ENCODE measurements around the gene BBX. TPM values are rescaled to one million over a fixed set of nuclear protein-coding genes. Genes with fewer than 3 reads are reported as not detected.

Gene BBX
- total and polyA plus RNA-seq, 4 donors, result 4.7 to 25.1 (median 20.5) TPM

- 65% methylated on average over 11 of the region's 11 CpGs for WGBS
- no peak for DNase-seq (ENCODE audit: low spot score)
- no peaks in the 10 kb centered on the region for H3K36me3 ChIP-seq (ENCODE audit: control insufficient read depth in 4 of 4, insufficient read depth in 3 of 4, low read depth in 1 of 4, low read length in 3 of 4)
- H3K9me3 ChIP-seq (ENCODE audit: control insufficient read depth in 4 of 4, low read length in 3 of 4), result no peaks in the 10 kb centered on the region
- H3K27ac ChIP-seq (ENCODE audit: low read depth in 1 of 2, low read length in 2 of 2), result no peak overlapping the region
- H3K27me3 ChIP-seq (ENCODE audit: control insufficient read depth in 4 of 4, insufficient read depth in 4 of 4, low read length in 3 of 4), result no peaks in the 10 kb centered on the region
- no peak overlapping the region for H3K4me3 ChIP-seq (ENCODE audit: low read depth in 1 of 3, low read length in 3 of 3)
- H3K4me1 ChIP-seq (ENCODE audit: control insufficient read depth in 4 of 4, insufficient read depth in 4 of 4, low read length in 3 of 4), result peaks cover 0 to 3% (median 2%) of the 10 kb centered on the region in 4 donors
- H3K9ac ChIP-seq (ENCODE audit: low read depth in 1 of 2, low read length in 2 of 2), result no peak overlapping the region
- TF ChIP-seq YY1 (IDR thresholded peaks at IDR 0.05), result no peak
Measured at GRCh38 chr3:107845380-107846278, 322.9 kb downstream of the BBX start.

- no peak overlapping the region for H3K9ac ChIP-seq (ENCODE audit: low read depth in 1 of 2, low read length in 2 of 2)
- TF ChIP-seq FOXA1 (IDR thresholded peaks at IDR 0.05) (no peak), RAD21 (IDR thresholded peaks at IDR 0.05) (peak; percentile 79 to 92), CTCF (IDR thresholded peaks at IDR 0.05; ENCODE audit: low read depth, low read length, missing input control) (peak; percentile 60)
- H3K27ac ChIP-seq (ENCODE audit: low read depth in 1 of 2, low read length in 2 of 2), result no peak overlapping the region
- H3K9me3 ChIP-seq (ENCODE audit: control insufficient read depth in 4 of 4, low read length in 3 of 4), result no peaks in the 10 kb centered on the region
- WGBS, result 46% methylated on average over 10 of the region's 10 CpGs
- H3K4me3 ChIP-seq (ENCODE audit: low read depth in 1 of 3, low read length in 3 of 3), result no peak overlapping the region
- H3K36me3 ChIP-seq (ENCODE audit: control insufficient read depth in 4 of 4, insufficient read depth in 3 of 4, low read depth in 1 of 4, low read length in 3 of 4), result no peaks in the 10 kb centered on the region
- peaks cover 0 to 3% (median 2%) of the 10 kb centered on the region in 4 donors for H3K4me1 ChIP-seq (ENCODE audit: control insufficient read depth in 4 of 4, insufficient read depth in 4 of 4, low read length in 3 of 4)
- DNase-seq (ENCODE audit: low spot score), result peak; percentile 75
- H3K27me3 ChIP-seq (ENCODE audit: control insufficient read depth in 4 of 4, insufficient read depth in 4 of 4, low read length in 3 of 4), result no peaks in the 10 kb centered on the region
Measured at GRCh38 chr3:107846279-107846852, 323.6 kb downstream of the BBX start.

GRCh38 chr3:107847791-107848190, 325.0 kb downstream of the BBX start:
- H3K27me3 ChIP-seq (ENCODE audit: control insufficient read depth in 4 of 4, insufficient read depth in 4 of 4, low read length in 3 of 4), result no peaks in the 10 kb centered on the region
- no peaks in the 10 kb centered on the region for H3K36me3 ChIP-seq (ENCODE audit: control insufficient read depth in 4 of 4, insufficient read depth in 3 of 4, low read depth in 1 of 4, low read length in 3 of 4)
- DNase-seq (ENCODE audit: low spot score), result no peak
- H3K9me3 ChIP-seq (ENCODE audit: control insufficient read depth in 4 of 4, low read length in 3 of 4), result no peaks in the 10 kb centered on the region
- H3K9ac ChIP-seq (ENCODE audit: low read depth in 1 of 2, low read length in 2 of 2), result no peak overlapping the region
- WGBS, result 81% methylated on average over 8 of the region's 8 CpGs
- H3K4me1 ChIP-seq (ENCODE audit: control insufficient read depth in 4 of 4, insufficient read depth in 4 of 4, low read length in 3 of 4), result peaks cover 0 to 3% (median 2%) of the 10 kb centered on the region in 4 donors
- no peak overlapping the region for H3K27ac ChIP-seq (ENCODE audit: low read depth in 1 of 2, low read length in 2 of 2)
- H3K4me3 ChIP-seq (ENCODE audit: low read depth in 1 of 3, low read length in 3 of 3), result no peak overlapping the region
- TF ChIP-seq FOXA1 (IDR thresholded peaks at IDR 0.05), result no peak
- TF ChIP-seq JUND (IDR thresholded peaks at IDR 0.05), result no peak
- no peak for TF ChIP-seq GABPA (IDR thresholded peaks at IDR 0.05 in 1 of 2, conservative IDR thresholded peaks at IDR 0.05 in 1 of 2)
- no peak for TF ChIP-seq YY1 (IDR thresholded peaks at IDR 0.05)
- TF ChIP-seq RXRA (IDR thresholded peaks at IDR 0.05), result no peak
- TF ChIP-seq EGR1 (IDR thresholded peaks at IDR 0.05; ENCODE audit: low read depth in 2 of 2), result no peak
- TF ChIP-seq REST (IDR thresholded peaks at IDR 0.05), result no peak
- no peak for TF ChIP-seq FOXA2 (IDR thresholded peaks at IDR 0.05)
- no peak for TF ChIP-seq HNF4A (conservative IDR thresholded peaks at IDR 0.05)
- TF ChIP-seq ZBTB33 (IDR thresholded peaks at IDR 0.05), result no peak
